Ishikawa (cell line): ENCODE data around the gene STPG4.

Experiments used
- EP300 ChIP-seq: IDR thresholded peaks from 2 replicates; pipeline ENCODE4 v1.6.1; 2012; ENCODE audit warnings: borderline replicate concordance
- REST ChIP-seq: IDR thresholded peaks from 2 replicates; pipeline ENCODE4 v1.6.1; 2012; ENCODE audit warnings: low read depth, mild to moderate bottlenecking
- TAF1 ChIP-seq: IDR thresholded peaks from 2 replicates; pipeline ENCODE4 v1.6.1; 2012; ENCODE audit warnings: low read depth, mild to moderate bottlenecking
- TEAD4 ChIP-seq: IDR thresholded peaks from 2 replicates; pipeline ENCODE4 v1.6.1; 2012
- YY1 ChIP-seq: IDR thresholded peaks from 2 replicates; pipeline ENCODE4 v1.6.1; 2012; ENCODE audit warnings: low read depth

GRCh38 chr2:47097563-47097962, 57.5 kb downstream of the STPG4 start:
- TF ChIP-seq REST (no peak), EP300 (no peak), TAF1 (no peak), TEAD4 (no peak), YY1 (no peak)
